OCI-LY3 (cell line): ENCODE results near the gene KRTAP10-4.
A peak's percentile ranks its signal among the peaks of the same experiment; 100 is the strongest.
"Not testable (repeated sequence)": the region's sequence is repeated elsewhere in the genome, so short reads cannot be mapped to it uniquely, and the experiment has no call there.

Experiments
- H2AFZ ChIP-seq: fragments of 200-600, 300-600 bp; shearing (Covaris generic); 2 replicates; pipeline ENCODE4 v1.6.0; 2014; ENCODE audit warnings: antibody characterized with exemption, low read depth, low read length
- H3K27ac ChIP-seq: fragments of 200-600, 300-600 bp; sonication (generic); 2 replicates; pipeline ENCODE4 v1.5.1; 2014; ENCODE audit warnings: mild to moderate bottlenecking, low read length, moderate library complexity, mixed read lengths
- H3K27me3 ChIP-seq: fragments of 200-600, 300-600 bp; sonication (generic); 2 replicates; pipeline ENCODE4 v1.6.1; 2014; ENCODE audit warnings: low read depth, low read length, mixed read lengths
- H3K36me3 ChIP-seq: fragments of 200-600, 300-600 bp; sonication (generic); replicated peaks from 2 replicates; pipeline ENCODE3; 2014; ENCODE audit warnings: low read depth, low read length, mixed read lengths
- H3K4me1 ChIP-seq: fragments of 300-600, 200-600 bp; sonication (generic); 2 replicates; pipeline ENCODE4 v1.6.1; 2014; ENCODE audit warnings: low read length, mixed read lengths
- H3K4me2 ChIP-seq: fragments of 200-600, 300-600 bp; sonication (generic); 2 replicates; pipeline ENCODE4 v1.6.1; 2014; ENCODE audit warnings: low read length, mixed read lengths
- H3K4me3 ChIP-seq: fragments of 300-600, 200-600 bp; sonication (generic); 2 replicates; pipeline ENCODE4 v1.5.1; 2014; ENCODE audit warnings: antibody characterized with exemption, mild to moderate bottlenecking, low read length, moderate library complexity
- H3K79me2 ChIP-seq: fragments of 300-600, 200-600 bp; shearing (Covaris generic); 2 replicates; pipeline ENCODE4 v1.6.1; 2014; ENCODE audit warnings: mild to moderate bottlenecking, low read length, mixed read lengths
- H3K9ac ChIP-seq: fragments of 300-600, 200-600 bp; shearing (Covaris generic); 2 replicates; pipeline ENCODE4 v1.6.0; 2014; ENCODE audit warnings: mild to moderate bottlenecking, low read length, moderate library complexity
- H3K9me3 ChIP-seq: fragments of 200-600, 300-600 bp; shearing (Covaris generic); 2 replicates; pipeline ENCODE4 v1.6.1; 2014; ENCODE audit warnings: low read length, mixed read lengths; ENCODE audit not compliant: insufficient read depth
- H4K20me1 ChIP-seq: fragments of 200-600, 300-600 bp; sonication (generic); 2 replicates; pipeline ENCODE4 v1.6.1; 2016; ENCODE audit warnings: low read length, mixed read lengths; ENCODE audit not compliant: insufficient read depth
- EZH2phosphoT487 ChIP-seq: fragments of 200-600 bp; shearing (Covaris generic); IDR thresholded peaks from 2 replicates; pipeline ENCODE4 v1.6.1; 2018; ENCODE audit warnings: antibody characterized with exemption, mixed run types, low read depth
- TF ChIP-seq, protein P1 (sequence below): fragments of 200-600, 300-600 bp; sonication (generic); IDR thresholded peaks from 2 replicates; pipeline ENCODE4 v1.5.1; 2014; ENCODE audit warnings: antibody characterized with exemption, low read length, low read depth

Gene KRTAP10-4

DNA sequence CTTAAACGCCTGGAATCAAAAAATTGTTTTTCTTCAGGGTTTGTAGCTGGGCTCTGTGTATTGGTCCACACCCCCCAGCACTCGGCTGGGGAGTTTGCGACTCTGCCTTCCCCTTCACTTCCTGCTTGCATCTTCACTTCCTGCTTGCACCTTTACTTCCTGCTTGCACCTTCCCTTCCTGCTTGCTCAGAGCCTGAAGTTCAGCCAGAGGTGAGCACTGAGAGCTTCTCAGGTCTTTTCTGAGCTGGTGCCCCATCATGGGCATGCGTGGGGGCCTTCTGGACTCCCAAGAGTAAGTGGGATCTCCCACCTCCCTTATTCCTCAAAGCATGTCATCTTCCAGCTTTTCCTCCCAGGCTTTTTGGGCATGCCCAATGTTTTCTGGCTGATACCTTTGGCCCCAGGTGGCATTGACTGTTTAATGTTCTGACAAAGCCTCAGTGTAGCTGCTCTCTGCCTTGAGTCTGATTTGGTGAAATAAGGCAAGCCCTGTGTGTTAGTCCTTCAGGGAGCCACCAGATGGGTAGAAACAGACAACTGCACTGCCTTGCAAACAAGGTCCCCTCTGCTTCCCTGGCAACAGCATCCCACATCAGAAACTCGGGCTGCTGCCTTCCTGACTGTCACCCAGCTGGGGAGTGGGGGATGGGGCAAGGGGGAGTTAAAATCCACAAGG, 25.7 kb upstream of the KRTAP10-4 start:
- no peaks in the 10 kb centered on the region for H3K36me3 ChIP-seq
- H4K20me1 ChIP-seq: no peaks in the 10 kb centered on the region
- H3K9ac ChIP-seq: no peak overlapping the region
- no peak overlapping the region for H3K27ac ChIP-seq
- H2AFZ ChIP-seq: peak overlapping the region; percentile 64; the same call in 1 of the 2 replicates
- H3K27me3 ChIP-seq: no peaks in the 10 kb centered on the region
- TF ChIP-seq EZH2phosphoT487: no peak
- TF ChIP-seq, protein P1, sequence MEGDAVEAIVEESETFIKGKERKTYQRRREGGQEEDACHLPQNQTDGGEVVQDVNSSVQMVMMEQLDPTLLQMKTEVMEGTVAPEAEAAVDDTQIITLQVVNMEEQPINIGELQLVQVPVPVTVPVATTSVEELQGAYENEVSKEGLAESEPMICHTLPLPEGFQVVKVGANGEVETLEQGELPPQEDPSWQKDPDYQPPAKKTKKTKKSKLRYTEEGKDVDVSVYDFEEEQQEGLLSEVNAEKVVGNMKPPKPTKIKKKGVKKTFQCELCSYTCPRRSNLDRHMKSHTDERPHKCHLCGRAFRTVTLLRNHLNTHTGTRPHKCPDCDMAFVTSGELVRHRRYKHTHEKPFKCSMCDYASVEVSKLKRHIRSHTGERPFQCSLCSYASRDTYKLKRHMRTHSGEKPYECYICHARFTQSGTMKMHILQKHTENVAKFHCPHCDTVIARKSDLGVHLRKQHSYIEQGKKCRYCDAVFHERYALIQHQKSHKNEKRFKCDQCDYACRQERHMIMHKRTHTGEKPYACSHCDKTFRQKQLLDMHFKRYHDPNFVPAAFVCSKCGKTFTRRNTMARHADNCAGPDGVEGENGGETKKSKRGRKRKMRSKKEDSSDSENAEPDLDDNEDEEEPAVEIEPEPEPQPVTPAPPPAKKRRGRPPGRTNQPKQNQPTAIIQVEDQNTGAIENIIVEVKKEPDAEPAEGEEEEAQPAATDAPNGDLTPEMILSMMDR: no peak
- H3K79me2 ChIP-seq: no peaks in the 10 kb centered on the region
- H3K4me3 ChIP-seq: no peak overlapping the region
- H3K4me1 ChIP-seq: peaks cover 3% of the 10 kb centered on the region
- H3K9me3 ChIP-seq: 0 out of 2 replicates have a peak, but pooled peaks cover 9% of the 10 kb centered on the region
- H3K4me2 ChIP-seq: no peak overlapping the region

DNA sequence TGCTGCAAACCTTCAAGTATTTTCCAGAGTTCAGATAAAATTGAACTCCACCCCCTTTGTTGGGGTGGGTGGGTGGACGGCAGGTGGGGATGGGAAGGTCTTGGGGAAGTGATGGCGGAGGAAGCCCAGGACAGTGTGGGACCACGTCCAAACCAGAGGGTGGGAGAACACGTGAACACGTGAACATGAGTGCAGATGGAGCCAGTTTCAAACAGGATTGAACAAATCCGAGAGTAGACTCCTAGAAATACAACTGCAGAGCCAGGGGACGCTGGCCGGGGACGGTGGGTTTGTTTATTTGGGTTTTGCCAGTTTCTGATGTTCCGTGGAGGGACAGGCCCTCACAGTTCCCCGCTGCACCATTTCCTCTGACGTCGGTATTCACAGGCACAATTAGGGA, 25.1 kb upstream of the KRTAP10-4 start:
- Histone ChIP-seq H3K9ac (no peak overlapping the region), H3K9me3 (0 out of 2 replicates have a peak, but pooled peaks cover 9% of the 10 kb centered on the region), H3K4me2 (no peak overlapping the region), H3K27me3 (no peaks in the 10 kb centered on the region), H4K20me1 (no peaks in the 10 kb centered on the region), H3K79me2 (no peaks in the 10 kb centered on the region), H3K4me1 (peaks cover 3% of the 10 kb centered on the region), H3K4me3 (no peak overlapping the region), H3K27ac (no peak overlapping the region), H3K36me3 (no peaks in the 10 kb centered on the region), H2AFZ (no peak overlapping the region)
- no peak for TF ChIP-seq EZH2phosphoT487
- TF ChIP-seq, protein P1: no peak

- Histone ChIP-seq H3K79me2 (no peaks in the 10 kb centered on the region), H3K9ac (no peak overlapping the region), H3K36me3 (no peaks in the 10 kb centered on the region), H3K4me1 (peaks cover 3% of the 10 kb centered on the region), H3K4me3 (no peak overlapping the region), H4K20me1 (no peaks in the 10 kb centered on the region), H3K27me3 (no peaks in the 10 kb centered on the region), H2AFZ (no peak overlapping the region), H3K27ac (no peak overlapping the region), H3K4me2 (no peak overlapping the region), H3K9me3 (0 out of 2 replicates have a peak, but pooled peaks cover 9% of the 10 kb centered on the region)
- TF ChIP-seq EZH2phosphoT487: no peak
- TF ChIP-seq, protein P1: no peak
These were observed 24.6 kb upstream of the KRTAP10-4 start for GRCh38 chr21:44548922-44549321.

DNA sequence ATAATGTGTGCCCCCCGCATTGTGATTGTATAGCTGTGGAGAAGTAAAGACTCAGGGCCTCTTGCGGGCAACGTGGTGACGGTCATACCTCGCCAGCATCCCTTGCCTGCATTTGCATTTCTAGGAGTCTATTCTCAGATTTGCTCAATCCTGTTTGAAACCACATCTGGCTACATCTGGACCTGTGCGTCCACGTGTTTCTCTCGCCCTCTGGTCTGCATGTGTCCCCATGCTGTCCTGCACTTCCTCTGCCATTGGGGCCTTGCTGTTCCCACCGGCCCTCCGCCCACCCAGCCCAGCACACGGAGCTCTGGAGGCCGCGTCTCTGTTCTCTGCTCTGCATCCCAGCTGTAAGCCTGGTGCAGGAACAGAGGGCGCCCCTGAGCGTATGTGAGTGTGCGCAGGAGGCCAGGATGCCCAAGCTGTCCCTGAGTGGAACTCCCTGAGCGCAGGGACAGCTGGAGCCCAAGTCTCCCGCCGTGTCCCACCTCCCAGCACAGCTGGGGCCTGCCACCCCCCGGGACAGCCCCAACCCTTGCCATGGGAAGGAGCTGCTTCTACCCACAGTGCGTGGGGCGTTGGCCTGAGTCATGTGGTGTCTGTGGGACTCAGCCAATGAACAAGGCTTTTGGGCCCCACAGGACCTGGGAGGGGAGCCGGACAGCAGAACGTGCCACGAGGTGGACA, 23.9 kb upstream of the KRTAP10-4 start:
- peaks cover 3% of the 10 kb centered on the region for H3K4me1 ChIP-seq
- no peak overlapping the region for H3K4me2 ChIP-seq
- no peaks in the 10 kb centered on the region for H3K27me3 ChIP-seq
- no peak overlapping the region for H3K9ac ChIP-seq
- no peak overlapping the region for H3K4me3 ChIP-seq
- no peaks in the 10 kb centered on the region for H3K36me3 ChIP-seq
- no peak overlapping the region for H3K27ac ChIP-seq
- 0 out of 2 replicates have a peak, but pooled peaks cover 9% of the 10 kb centered on the region for H3K9me3 ChIP-seq
- H3K79me2 ChIP-seq: no peaks in the 10 kb centered on the region
- no peak for TF ChIP-seq EZH2phosphoT487
- TF ChIP-seq, protein P1: no peak
- no peak overlapping the region for H2AFZ ChIP-seq
- H4K20me1 ChIP-seq: no peaks in the 10 kb centered on the region

- H3K4me2 ChIP-seq, H3K4me3 ChIP-seq, H2AFZ ChIP-seq, H3K9ac ChIP-seq, H4K20me1 ChIP-seq, H3K27me3 ChIP-seq, H3K4me1 ChIP-seq, H3K36me3 ChIP-seq, H3K27ac ChIP-seq, H3K79me2 ChIP-seq, H3K9me3 ChIP-seq: not testable (repeated sequence)
These were observed 23.2 kb upstream of the KRTAP10-4 start for GRCh38 chr21:44550285-44550684.
